H1 (cell line): ENCODE results near the gene TBCD. TPM values are rescaled to one million over a fixed set of nuclear protein-coding genes. Genes with fewer than 3 reads are reported as not detected.

Source experiments
- HDAC6 ChIP-seq: IDR thresholded peaks from one replicate; pipeline ENCODE4 v1.7.1; 2012; ENCODE audit warnings: low read depth, mild to moderate bottlenecking, inconsistent platforms, low read length, moderate library complexity
- NANOG ChIP-seq: IDR thresholded peaks from 2 replicates; pipeline ENCODE4 v1.6.1; 2011; ENCODE audit warnings: low read length, low read depth, mild to moderate bottlenecking, inconsistent platforms; ENCODE audit not compliant: insufficient read depth, poor library complexity, severe bottlenecking
- SP4 ChIP-seq: IDR thresholded peaks from 2 replicates; pipeline ENCODE4 v1.6.1; 2012; ENCODE audit warnings: low read length, inconsistent platforms
- ZNF274 ChIP-seq: IDR thresholded peaks from 2 replicates; pipeline ENCODE4 v1.7.0; 2012; ENCODE audit warnings: low read length, borderline replicate concordance; ENCODE audit errors: extremely low read depth
- polyA plus RNA-seq, 7 experiments: library from polyadenylated mRNA; depleted of rRNA in 3 of 7; stranded (reverse) in 5 of 7; unstranded in 2 of 7; fragments of >200 nt in 5 of 7; fragments of 200-250 nt in 2 of 7; gene quantifications; 1 replicate in 5 of 7; 2 replicates in 1 of 7; 4 replicates in 1 of 7; pipeline versions ENCODE4 v1.2.1 to v1.2.3, GENCODE V29; 2011 to 2013; ENCODE audit warnings: missing spikeins in 2 of 7, mixed read lengths in 2 of 7
- total RNA-seq: library from RNA; stranded (reverse); fragmentation: NEBNext Ultra II Directional; extraction: Animal tissue kit (Norgen Biotek cat#: 25700); gene quantifications from 2 replicates; pipeline ENCODE4 v1.2.1, GENCODE V29; 2021
- TF ChIP-seq, protein P1 (sequence below), 3 experiments: IDR thresholded peaks; 1 replicate in 2 of 3; 2 replicates in 1 of 3; pipeline versions ENCODE4 v1.5.1 to v1.6.1; 2011; ENCODE audit warnings: low read length in 3 of 3, mild to moderate bottlenecking in 3 of 3, inconsistent platforms in 2 of 3, low read depth in 1 of 3, moderate library complexity in 1 of 3; ENCODE audit not compliant: insufficient read depth in 1 of 3; ENCODE audit errors: control extremely low read depth in 1 of 3

The TBCD gene
- total and polyA plus RNA-seq, 2 of the 8 experiments (the other 6 are each of a cell fraction or from before 2014, with no cell fraction given) = 118 to 162 TPM

DNA sequence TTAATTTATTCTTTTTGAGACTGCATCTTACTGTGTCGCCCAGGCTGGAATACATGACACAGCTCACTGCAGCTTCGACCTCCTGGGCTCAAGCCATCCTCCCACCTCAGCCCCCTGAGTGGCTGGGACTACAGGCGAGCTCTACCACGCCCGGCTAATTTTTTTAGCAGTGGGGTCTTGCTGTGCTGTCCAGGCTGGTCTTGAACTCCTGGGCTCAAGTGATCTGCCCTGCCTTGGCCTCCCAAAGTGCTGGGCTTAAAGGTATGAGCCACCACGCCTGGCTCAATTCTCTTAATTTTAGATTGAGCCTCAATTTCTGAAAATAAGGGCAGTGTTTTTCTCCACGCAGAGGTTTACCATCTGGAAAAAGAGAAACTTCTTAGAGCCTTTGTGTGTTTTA is 46.9 kb downstream of the TBCD start (continued):
- TF ChIP-seq, protein P1, sequence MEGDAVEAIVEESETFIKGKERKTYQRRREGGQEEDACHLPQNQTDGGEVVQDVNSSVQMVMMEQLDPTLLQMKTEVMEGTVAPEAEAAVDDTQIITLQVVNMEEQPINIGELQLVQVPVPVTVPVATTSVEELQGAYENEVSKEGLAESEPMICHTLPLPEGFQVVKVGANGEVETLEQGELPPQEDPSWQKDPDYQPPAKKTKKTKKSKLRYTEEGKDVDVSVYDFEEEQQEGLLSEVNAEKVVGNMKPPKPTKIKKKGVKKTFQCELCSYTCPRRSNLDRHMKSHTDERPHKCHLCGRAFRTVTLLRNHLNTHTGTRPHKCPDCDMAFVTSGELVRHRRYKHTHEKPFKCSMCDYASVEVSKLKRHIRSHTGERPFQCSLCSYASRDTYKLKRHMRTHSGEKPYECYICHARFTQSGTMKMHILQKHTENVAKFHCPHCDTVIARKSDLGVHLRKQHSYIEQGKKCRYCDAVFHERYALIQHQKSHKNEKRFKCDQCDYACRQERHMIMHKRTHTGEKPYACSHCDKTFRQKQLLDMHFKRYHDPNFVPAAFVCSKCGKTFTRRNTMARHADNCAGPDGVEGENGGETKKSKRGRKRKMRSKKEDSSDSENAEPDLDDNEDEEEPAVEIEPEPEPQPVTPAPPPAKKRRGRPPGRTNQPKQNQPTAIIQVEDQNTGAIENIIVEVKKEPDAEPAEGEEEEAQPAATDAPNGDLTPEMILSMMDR (IDR thresholded peaks at IDR 0.05; ENCODE audit: control extremely low read depth in 1 of 3, insufficient read depth in 1 of 3, low read depth in 1 of 3, low read length in 3 of 3) = no peak
- TF ChIP-seq HDAC6 = no peak
- no peak for TF ChIP-seq NANOG
- TF ChIP-seq ZNF274 = no peak
- TF ChIP-seq SP4 = no peak
- TF ChIP-seq, all 59 proteins: peak for 0
